Measurements from ENCODE around the gene H2BK1. TPM values are rescaled to one million over a fixed set of nuclear protein-coding genes. Genes with fewer than 3 reads are reported as not detected.

Gene H2BK1
- total RNA-seq = not detected

DNA sequence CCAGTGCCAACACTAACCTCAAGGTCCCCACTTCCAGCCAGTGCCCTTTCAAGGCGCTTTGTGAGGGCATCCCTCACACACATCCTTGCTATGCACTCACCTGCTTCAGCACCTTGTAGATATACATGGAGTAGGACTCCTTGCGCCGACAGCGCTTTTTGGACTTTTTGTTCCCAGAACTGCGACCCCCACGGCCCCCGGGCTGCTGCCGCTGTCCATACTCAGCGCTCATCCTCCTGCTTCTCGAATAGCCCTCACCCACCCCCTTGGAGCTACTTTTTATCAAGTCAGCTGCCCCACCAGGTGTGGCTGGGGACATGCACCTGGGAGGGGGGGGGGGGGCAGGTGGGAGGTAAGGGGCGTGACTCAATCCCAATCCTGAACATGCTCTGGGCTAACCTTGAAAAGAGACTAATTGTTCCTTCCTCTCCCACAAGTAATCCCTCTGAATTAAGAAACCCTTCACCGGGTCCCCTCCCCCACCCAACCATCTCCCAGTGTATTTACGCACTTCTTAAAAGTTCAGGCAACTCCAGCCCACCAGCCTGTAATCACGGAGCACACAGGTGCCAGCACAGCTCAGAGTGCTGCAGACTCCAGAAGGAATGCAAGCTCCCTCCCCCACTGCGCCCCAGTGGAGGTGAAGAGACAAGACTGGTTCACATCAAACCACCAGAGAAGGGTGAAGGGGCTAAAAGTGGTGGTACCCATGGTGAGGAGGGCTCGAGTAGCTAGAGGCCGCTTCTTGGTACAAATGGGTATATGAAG, at the start of gene H2BK1:
Gene H2BK1 (minus strand): TSS at position 402 of the 768 bp plus-strand sequence. CDS start 170 bp downstream, at position 232.
- WGBS, 2 donors = 87% methylated on average over 17 of the region's 17 CpGs

GRCh38 chr7:151257990-151258389, 47.7 kb upstream of the H2BK1 start:
- WGBS, 2 donors = 98% methylated on average over 7 of the region's 7 CpGs
- DNase-seq (ENCODE audit: low spot score in 2 of 2) = no peak
- TF ChIP-seq, protein P1, sequence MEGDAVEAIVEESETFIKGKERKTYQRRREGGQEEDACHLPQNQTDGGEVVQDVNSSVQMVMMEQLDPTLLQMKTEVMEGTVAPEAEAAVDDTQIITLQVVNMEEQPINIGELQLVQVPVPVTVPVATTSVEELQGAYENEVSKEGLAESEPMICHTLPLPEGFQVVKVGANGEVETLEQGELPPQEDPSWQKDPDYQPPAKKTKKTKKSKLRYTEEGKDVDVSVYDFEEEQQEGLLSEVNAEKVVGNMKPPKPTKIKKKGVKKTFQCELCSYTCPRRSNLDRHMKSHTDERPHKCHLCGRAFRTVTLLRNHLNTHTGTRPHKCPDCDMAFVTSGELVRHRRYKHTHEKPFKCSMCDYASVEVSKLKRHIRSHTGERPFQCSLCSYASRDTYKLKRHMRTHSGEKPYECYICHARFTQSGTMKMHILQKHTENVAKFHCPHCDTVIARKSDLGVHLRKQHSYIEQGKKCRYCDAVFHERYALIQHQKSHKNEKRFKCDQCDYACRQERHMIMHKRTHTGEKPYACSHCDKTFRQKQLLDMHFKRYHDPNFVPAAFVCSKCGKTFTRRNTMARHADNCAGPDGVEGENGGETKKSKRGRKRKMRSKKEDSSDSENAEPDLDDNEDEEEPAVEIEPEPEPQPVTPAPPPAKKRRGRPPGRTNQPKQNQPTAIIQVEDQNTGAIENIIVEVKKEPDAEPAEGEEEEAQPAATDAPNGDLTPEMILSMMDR (IDR thresholded peaks at IDR 0.05) = no peak
- TF ChIP-seq POLR2A (IDR thresholded peaks at IDR 0.05) = no peak
- H3K4me3 ChIP-seq (ENCODE audit: low read depth, poor library complexity, severe bottlenecking) = no peak overlapping the region
- intact Hi-C loops (cut with DNase I; ENCODE audit: low total_unique reads) = no loop called here

More for the DNA sequence above, at the start of gene H2BK1:
- DNase-seq (ENCODE audit: low spot score in 2 of 2) = no peak
- intact Hi-C loops (cut with DNase I; ENCODE audit: low total_unique reads) = no loop called here
- TF ChIP-seq POLR2A (IDR thresholded peaks at IDR 0.05) = no peak
- TF ChIP-seq, protein P1 (IDR thresholded peaks at IDR 0.05) = no peak
- no peak within 1 kb of the TSS for H3K4me3 ChIP-seq (ENCODE audit: low read depth, poor library complexity, severe bottlenecking)

- 50 to 55% methylated on average over 16 of the region's 16 CpGs for WGBS, 2 donors
- DNase-seq (ENCODE audit: low spot score in 2 of 2) = no peak
- no peak overlapping the region for H3K4me3 ChIP-seq (ENCODE audit: low read depth, poor library complexity, severe bottlenecking)
- TF ChIP-seq, protein P1 (IDR thresholded peaks at IDR 0.05) = no peak
- intact Hi-C loops (cut with DNase I; ENCODE audit: low total_unique reads) = no loop called here
These were observed 46.2 kb upstream of the H2BK1 start for GRCh38 chr7:151256410-151257045.

DNA sequence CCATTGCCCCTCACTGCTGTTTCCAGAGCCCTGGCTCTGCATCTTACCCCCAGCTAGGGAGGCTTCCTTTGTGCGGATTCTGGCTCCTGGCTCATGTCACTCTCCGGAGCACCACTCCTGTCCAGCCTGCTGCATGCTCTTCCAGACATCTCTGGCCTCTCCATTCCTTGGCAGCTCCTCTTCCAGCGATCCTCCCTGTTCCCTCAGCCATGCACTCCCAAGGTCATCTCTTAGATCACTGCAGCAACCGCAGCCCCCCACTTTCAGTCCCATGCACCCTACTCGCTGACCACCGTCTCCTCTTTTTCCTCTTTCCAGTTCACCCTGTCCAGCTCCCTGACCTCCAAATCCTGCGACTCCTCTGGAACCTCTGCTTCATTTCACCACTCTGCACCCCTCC, 45.1 kb upstream of the H2BK1 start:
- no peak for DNase-seq (ENCODE audit: low spot score in 2 of 2)
- no peak overlapping the region for H3K4me3 ChIP-seq (ENCODE audit: low read depth, poor library complexity, severe bottlenecking)
- intact Hi-C loops (cut with DNase I; ENCODE audit: low total_unique reads) = no loop called here
- TF ChIP-seq POLR2A (IDR thresholded peaks at IDR 0.05) = no peak
- TF ChIP-seq, protein P1 (IDR thresholded peaks at IDR 0.05) = no peak
- 67 to 88% methylated on average over 7 of the region's 7 CpGs for WGBS, 2 donors

DNA sequence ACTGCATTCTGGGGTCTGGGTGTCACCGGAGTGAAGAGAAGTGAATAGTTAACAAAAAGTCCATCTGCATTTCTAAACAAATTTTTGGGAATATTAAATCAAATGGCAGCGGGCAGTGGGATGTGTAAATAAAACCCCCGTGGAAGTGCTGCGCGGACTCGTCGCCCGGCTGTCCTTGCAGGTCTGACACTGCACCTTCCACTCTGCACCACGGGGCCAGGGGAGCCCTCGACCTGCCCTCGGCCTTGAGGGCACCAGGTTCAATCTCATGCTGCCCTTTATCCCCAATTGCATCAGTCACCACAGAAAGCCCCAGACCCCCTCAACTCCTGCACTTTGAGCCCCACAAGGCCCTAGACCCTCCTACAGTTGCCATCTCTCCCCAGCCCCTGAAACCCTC, 44.6 kb upstream of the H2BK1 start:
- H3K4me3 ChIP-seq (ENCODE audit: low read depth, poor library complexity, severe bottlenecking) = no peak overlapping the region
- WGBS, 2 donors = 84 to 88% methylated on average over 11 of the region's 11 CpGs
- TF ChIP-seq, protein P1 (IDR thresholded peaks at IDR 0.05) = no peak
- TF ChIP-seq POLR2A (IDR thresholded peaks at IDR 0.05) = no peak
- intact Hi-C loops (cut with DNase I; ENCODE audit: low total_unique reads) = no loop called here
- no peak for DNase-seq (ENCODE audit: low spot score in 2 of 2)

Data from lower leg skin (tissue), 4 donors.